ENCODE data around the gene RNASEH1.

The RNASEH1 gene

GRCh38 chr2:3558205-3559014 lies at the start of gene RNASEH1:
Gene RNASEH1 (minus strand): TSS chr2:3558333. CDS start chr2:3558260, 73 bp downstream.
- peak; percentile 99 for DNase-seq (ENCODE audit: low read depth in 2 of 2)

- no peak for DNase-seq (ENCODE audit: low read depth in 2 of 2)
Observed at GRCh38 chr2:3606370-3607201, 48.5 kb upstream of the RNASEH1 start.

DNA sequence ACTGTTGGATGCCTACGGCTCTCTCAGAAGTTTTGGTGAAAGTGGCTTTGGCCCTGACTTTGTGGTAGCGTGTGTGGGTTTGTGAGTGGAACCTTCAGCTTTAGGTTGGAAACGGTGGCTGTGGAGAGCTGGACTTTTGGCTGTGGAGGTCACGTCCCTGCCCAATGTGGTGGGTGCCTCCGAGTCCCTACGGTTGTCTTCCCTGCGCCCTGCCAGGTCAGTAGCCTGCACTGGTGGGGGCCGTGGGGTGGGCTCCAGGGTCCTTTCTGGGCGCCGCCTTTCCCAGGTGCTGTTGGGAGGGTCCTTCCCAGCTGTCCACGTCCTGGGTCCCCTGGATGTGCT lies 47.9 kb upstream of the RNASEH1 start:
- DNase-seq (ENCODE audit: low read depth in 2 of 2) = no peak

- peak in 1 of 2 donors; percentile 31 for DNase-seq (ENCODE audit: low read depth in 2 of 2)
Observed at GRCh38 chr2:3604991-3605961, 47.1 kb upstream of the RNASEH1 start.

DNA sequence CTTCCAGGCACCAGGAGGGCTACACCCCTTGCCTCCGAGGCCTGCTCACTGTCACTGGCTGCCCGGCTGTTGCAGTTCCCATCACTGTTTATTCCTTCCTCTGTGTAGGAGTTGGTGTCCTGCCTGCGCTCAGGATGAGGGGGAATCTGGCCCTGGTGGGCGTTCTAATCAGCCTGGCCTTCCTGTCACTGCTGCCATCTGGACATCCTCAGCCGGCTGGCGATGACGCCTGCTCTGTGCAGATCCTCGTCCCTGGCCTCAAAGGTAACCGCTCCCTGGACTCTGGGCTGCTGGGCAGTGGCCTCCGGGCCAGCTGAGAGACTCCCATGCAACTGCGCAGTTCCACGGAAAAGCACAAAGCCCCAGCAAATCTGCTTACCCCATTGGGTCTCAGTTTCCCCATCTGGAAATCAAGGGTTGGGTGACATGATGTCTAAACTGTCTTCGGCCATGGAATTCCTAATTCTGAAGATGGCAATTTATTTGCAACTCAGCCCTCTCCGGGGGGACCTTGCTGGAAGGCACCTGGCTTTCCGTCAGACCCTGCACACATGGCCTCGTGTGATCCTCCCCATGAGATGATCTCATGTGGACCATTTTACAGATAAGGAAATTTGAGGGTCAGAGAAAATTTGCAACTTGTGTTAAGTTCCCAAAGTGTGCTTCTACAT lies 46.2 kb upstream of the RNASEH1 start:
- no peak for DNase-seq (ENCODE audit: low read depth in 2 of 2)

DNA sequence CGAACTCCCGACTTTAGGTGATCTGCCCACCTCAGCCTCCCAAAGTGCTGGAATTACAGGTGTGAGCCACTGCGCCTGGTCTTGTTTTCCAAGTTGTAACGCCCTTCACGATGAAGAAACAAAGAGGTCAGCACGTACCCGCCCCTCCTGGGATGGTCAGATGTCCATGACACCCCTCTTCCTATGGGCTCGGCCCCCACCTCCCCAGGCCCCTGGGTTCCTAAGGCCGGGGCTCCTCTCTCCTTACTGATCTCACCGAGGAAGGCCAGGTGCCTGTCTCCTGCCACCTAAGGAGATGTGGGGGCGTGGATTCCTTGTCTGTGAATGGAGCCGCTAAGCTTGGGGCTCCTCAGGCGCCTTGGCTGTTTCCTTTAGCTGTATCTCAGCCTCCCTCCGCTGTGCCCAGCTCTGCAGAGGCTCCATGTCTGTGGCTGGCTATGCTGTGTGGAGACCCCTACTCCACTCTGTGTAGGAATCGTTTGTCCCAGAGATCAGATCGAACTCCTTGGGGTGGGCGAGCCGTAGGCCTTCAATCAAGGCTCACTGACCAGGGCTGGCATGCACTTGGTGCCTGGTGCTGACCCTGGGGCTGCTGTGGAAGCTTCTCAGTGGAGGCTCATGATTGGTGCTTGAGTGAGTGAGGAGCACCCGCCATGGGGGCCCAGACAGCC lies 45.5 kb upstream of the RNASEH1 start:
- no peak for DNase-seq (ENCODE audit: low read depth in 2 of 2)

DNA sequence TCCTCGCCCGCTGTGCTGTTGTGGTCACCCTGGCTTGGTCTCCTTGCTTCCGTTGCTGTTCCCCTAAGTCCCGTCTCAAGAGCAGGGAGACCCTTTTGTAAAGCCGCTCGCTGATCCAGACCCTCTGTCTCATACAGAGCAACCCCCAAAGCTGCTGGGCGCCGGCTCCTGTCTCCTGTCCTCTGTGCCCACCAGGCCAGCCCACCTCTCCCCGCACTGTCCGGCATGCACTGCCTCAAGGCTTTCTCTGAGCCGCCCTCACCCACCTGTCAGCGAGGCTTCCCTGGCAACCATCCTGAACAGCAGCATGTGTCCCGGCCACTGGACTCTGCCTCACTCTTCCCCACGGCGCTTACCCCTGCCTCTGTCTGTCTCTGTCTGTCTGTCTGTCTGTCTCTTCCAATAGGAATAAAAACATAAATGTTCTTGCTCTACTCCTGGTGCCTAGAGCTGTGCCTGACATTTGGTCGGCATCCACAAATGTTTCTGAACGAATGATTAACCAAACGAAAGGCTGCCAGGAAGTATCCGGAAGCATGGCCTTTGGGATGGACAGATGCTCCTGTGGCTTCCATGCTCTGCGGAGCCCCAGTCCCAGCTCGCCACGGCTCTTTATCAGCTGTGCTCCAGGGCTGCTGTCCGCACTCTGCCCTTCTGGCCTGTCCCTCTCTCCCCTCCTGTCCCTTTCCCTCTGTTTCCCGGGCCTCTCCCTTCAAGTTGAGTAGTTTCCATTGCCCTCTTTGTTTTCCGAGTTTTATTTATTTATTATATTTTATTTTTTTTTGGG lies 44.6 kb upstream of the RNASEH1 start:
- no peak for DNase-seq (ENCODE audit: low read depth in 2 of 2)

DNA sequence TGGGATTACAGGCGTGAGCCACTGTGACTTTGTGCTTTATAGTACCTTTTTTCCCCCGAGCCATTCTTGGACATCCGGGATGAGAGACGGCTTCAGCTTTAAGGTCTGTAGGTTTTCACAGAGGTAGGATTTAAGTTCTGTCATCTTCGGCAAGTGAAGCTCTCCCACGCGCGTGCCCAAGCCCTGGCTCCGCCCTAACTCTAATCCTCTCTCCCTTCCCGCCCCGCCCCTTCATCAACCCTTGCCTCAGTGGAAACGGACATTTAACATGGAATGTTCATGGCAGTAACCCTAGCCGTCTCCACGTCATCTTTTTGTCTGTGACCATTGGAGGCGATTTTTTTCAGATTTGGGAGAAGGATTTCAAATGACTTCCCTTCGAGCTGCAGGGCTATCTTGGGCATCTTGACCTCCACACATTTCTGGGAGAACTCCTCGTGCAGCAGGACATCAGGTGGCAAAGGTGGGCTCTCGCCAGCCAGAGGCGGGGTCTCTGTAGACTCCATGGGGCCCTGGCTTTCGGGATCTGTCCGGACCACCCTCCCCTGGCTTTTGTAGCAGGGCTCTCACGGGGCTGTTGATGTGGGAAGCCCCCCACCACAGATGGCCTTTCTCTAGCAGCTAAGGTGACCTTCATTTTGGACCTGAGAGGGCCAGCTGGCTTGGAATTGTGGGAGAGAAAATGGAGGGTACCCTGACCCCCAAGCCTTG lies 43.6 kb upstream of the RNASEH1 start:
- DNase-seq (ENCODE audit: low read depth in 2 of 2) = no peak

DNA sequence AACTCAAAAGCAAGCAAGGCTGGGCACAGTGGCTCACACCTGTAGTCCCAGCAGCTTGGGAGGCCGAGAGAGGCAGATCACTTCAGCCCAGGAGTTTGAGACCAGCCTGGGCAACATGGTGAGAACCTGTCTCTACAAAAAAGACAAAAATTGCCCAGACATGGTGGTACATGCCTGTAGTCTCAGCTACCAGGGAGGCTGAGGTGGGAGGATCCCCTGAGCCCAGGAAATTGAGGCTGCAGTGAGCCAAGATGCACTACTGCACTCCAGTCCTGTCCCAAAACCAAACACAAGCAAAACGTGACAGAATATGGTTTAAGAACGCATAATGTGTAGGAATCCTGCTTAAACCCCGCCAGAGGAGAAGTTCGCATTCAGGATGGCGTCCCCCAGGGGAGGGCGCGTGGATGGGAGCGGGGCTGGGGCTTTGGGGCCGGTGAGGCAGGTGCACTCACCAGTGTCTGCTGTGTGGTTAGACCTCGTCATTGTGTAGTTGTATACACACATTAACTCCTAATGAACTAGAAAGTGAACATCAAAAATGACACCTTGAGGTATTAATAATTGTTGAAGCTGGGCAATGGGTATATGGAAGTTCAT lies 42.2 kb upstream of the RNASEH1 start:
- no peak for DNase-seq (ENCODE audit: low read depth in 2 of 2)

GRCh38 chr2:3598912-3599854 lies 41.0 kb upstream of the RNASEH1 start:
- DNase-seq (ENCODE audit: low read depth in 2 of 2) = no peak

- DNase-seq (ENCODE audit: low read depth in 2 of 2) = no peak
Observed at GRCh38 chr2:3598197-3598910, 40.2 kb upstream of the RNASEH1 start.

- peak in 1 of 2 donors; percentile 12 for DNase-seq (ENCODE audit: low read depth in 2 of 2)
Observed at GRCh38 chr2:3597567-3597966, 39.4 kb upstream of the RNASEH1 start.

DNA sequence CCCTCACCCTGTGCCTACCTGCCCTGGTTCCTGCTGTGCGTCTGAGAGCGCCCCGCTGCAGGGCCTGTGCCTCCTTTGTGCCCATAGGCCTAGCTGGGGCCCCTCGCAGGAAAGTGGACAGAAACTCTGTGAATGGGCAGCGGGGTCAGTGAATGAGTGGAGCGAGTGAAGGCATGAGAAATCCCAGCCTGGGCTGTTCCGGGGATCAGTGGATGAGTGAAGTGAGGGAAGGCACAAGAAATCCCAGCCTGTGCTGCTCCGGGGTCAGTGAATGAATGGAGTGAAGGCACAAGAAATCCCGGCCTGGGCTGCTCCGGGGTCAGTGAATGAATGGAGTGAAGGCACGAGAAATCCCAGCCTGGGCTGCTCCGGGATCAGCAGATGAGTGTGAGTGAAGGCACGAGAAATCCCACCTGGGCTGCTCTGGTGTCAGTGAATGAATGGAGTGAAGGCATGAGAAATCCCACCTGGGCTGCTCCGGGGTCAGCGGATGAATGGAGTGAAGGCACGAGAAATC lies 38.8 kb upstream of the RNASEH1 start:
- DNase-seq (ENCODE audit: low read depth in 2 of 2) = no peak

DNA sequence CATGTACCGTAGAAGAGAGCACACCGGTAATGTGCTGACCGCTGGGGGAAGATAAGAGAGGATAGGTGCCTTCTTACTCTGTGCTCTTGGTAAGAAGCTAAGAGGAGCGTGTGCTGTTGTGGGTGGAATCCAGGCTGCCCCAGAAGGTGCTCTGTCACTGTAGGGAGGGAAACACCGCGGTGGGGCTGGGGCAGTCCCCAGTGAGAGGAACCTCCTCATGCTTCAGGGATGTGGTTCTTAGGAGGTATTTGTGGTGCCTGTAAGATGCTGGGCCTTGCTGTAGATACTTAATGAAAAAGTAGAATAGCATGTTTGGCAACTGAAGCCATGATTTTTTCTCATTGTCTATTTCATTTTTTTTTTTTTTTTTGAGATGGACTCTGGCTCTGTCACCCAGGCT lies 37.9 kb upstream of the RNASEH1 start:
- peak; percentile 27 to 50 for DNase-seq (ENCODE audit: low read depth in 2 of 2)

- DNase-seq (ENCODE audit: low read depth in 2 of 2) = no peak
Observed at GRCh38 chr2:3595404-3595803, 37.3 kb upstream of the RNASEH1 start.

DNA sequence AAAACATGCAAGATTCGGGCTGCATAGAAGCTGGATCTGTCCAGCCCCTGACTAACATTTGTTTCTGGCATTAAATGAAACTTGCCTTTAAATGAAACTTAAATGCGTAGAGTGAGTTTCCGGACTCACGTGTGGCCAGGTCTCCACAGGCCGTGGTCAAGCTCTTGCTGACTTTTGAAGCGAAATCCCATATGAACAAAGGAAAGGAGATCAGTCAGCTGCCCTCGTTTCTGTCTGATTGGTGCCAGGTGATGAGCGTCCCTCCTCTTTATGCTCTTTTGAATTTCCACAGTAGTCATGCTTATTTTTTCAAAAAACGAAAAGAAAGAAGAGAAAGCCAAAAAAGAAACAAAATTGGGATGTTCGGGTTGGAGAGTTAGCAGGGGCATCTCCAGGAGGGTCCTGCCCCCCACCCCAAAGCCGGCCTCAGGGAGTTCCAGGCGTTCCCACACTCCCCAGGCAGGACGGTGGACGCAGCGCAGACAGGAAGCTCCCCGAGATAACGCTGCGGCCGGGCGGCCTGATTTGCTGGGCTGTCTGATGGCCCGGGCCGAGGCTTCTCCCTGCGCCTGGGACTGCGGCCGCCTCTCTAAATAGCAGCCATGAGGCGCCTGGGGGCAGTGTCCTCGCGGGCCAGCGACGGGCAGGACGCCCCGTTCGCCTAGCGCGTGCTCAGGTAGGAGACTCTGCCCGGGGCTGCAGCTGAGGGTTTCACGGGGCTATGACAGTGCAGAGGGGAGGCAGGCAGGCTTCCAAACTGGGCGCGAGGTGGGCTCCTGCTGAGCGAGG lies 36.6 kb upstream of the RNASEH1 start, which contains the start of gene COLEC11:
Gene COLEC11 (plus strand): TSS at position 620 of the 789 bp plus-strand sequence. CDS start 9,229 bp downstream, outside the sequence.
- no peak for DNase-seq (ENCODE audit: low read depth in 2 of 2)
